K562 (cell line): ENCODE data around the gene ZFAND6. TPM values are rescaled to one million over a fixed set of nuclear protein-coding genes. Genes with fewer than 3 reads are reported as not detected.

Source experiments
- ATAC-seq: fragments of 200-7000 bp; cut with Tn5 transposase; 3 replicates; pipeline ENCODE4 v1.9.1; 2020; ENCODE audit warnings: moderate library complexity
- BruUV-seq: library from RNA; stranded (reverse); fragments of 400-500 nt; replicated peaks from 2 replicates; lab custom pipeline; 2021; lab: Mats Ljungman, UMichigan
- CTCF ChIA-PET: fragments of 300-600 bp; formaldehyde crosslinking; extraction: SDS; loops from one replicate; lab custom pipeline; 2021; ENCODE audit warnings: low intra/inter-chr PET ratio; lab: Yijun Ruan, JAX
- POLR2A ChIA-PET: fragments of 300-600, 350-650 bp; sonication (Branson Sonifier 250); formaldehyde crosslinking; extraction: SDS; loops from one replicate; lab custom pipeline; 2021; ENCODE audit warnings: antibody characterized with exemption, inconsistent platforms; lab: Yijun Ruan, JAX
- DNase-seq, 4 experiments: peaks; one replicate each; pipeline versions ENCODE4 v3.0.0 to v3.0.0-alpha.2; 2011 to 2018; ENCODE audit warnings: low spot score in 3 of 4, mixed read lengths in 3 of 4; ENCODE audit errors: extremely low read depth in 1 of 4
- FAIRE-seq: peaks from 2 replicates; lab custom pipeline; 2011; peaks lifted over from hg19 to GRCh38; lab: Jason Lieb, UNC
- H2AFZ ChIP-seq: 2 replicates; pipeline ENCODE4 v1.6.0; 2011; ENCODE audit warnings: low read depth, low read length, control low read depth, inconsistent platforms
- H3K27ac ChIP-seq: fragments of 200-600 bp; 3 replicates; pipeline ENCODE4 v1.8.0; 2011; ENCODE audit warnings: low read depth, mild to moderate bottlenecking, control low read depth, inconsistent platforms, low read length, moderate library complexity, mixed read lengths; ENCODE audit errors: extremely low read depth
- H3K27me3 ChIP-seq, 2 experiments: fragments of 300-600 bp in 1 of 2; 2 replicates in 1 of 2; 3 replicates in 1 of 2; pipeline versions ENCODE4 v1.6.0 to v1.8.0; 2011; ENCODE audit warnings: inconsistent platforms in 2 of 2, low read length in 2 of 2, mild to moderate bottlenecking in 1 of 2, mixed read lengths in 1 of 2, moderate library complexity in 1 of 2; ENCODE audit not compliant: control insufficient read depth in 2 of 2, insufficient read depth in 2 of 2
- H3K36me3 ChIP-seq: fragments of 300-600 bp; 3 replicates; pipeline ENCODE4 v1.8.0; 2011; ENCODE audit warnings: mild to moderate bottlenecking, low read length, inconsistent platforms; ENCODE audit not compliant: control insufficient read depth, insufficient read depth
- H3K4me1 ChIP-seq, 2 experiments: fragments of 200-600 bp in 1 of 2; replicated peaks in 1 of 2; 2 replicates in 1 of 2; 3 replicates in 1 of 2; pipeline versions ENCODE4 v1.5.1 to v1.8.0; 2011; ENCODE audit warnings: inconsistent platforms in 2 of 2, low read length in 2 of 2, mild to moderate bottlenecking in 1 of 2, mixed read lengths in 1 of 2, moderate library complexity in 1 of 2; ENCODE audit not compliant: control insufficient read depth in 2 of 2, insufficient read depth in 2 of 2
- H3K4me2 ChIP-seq: 2 replicates; pipeline ENCODE4 v1.6.1; 2011; ENCODE audit warnings: low read length, control low read depth, inconsistent platforms, mixed read lengths; ENCODE audit not compliant: insufficient read depth
- H3K4me3 ChIP-seq: fragments of 200-600 bp; sonication (generic), shearing (Covaris generic); 2 replicates; pipeline ENCODE4 v1.5.1; 2016; ENCODE audit warnings: control low read depth, inconsistent platforms
- H3K79me2 ChIP-seq: fragments of 200-600 bp; 3 replicates; pipeline ENCODE4 v1.8.0; 2011; ENCODE audit warnings: low read length, inconsistent platforms; ENCODE audit not compliant: control insufficient read depth, insufficient read depth
- H3K9ac ChIP-seq, 2 experiments: 2 replicates each; pipeline versions ENCODE4 v1.6.0 to v1.6.1; 2011; ENCODE audit warnings: low read depth in 2 of 2, low read length in 2 of 2, control low read depth in 1 of 2, inconsistent platforms in 1 of 2, mild to moderate bottlenecking in 1 of 2, mixed read lengths in 1 of 2; ENCODE audit not compliant: insufficient read depth in 1 of 2
- H3K9me1 ChIP-seq: one replicate; pipeline ENCODE4 v1.6.0; 2011; ENCODE audit warnings: inconsistent platforms, mild to moderate bottlenecking, low read length, moderate library complexity; ENCODE audit not compliant: control insufficient read depth, insufficient read depth
- H3K9me3 ChIP-seq: replicated peaks from 2 replicates; pipeline ENCODE4 v1.5.1; 2011; ENCODE audit warnings: low read depth, low read length, inconsistent platforms; ENCODE audit not compliant: control insufficient read depth, insufficient read depth
- H4K20me1 ChIP-seq: replicated peaks from 2 replicates; pipeline ENCODE4 v1.6.1; 2011; ENCODE audit warnings: low read length, inconsistent platforms, mixed read lengths; ENCODE audit not compliant: control insufficient read depth, insufficient read depth
- CBFA2T3 ChIP-seq: fragments of 450-650 bp; IDR thresholded peaks from 2 replicates; pipeline ENCODE4 v1.6.1; 2017
- CBX1 ChIP-seq: sonication (generic); IDR thresholded peaks from 2 replicates; pipeline ENCODE4 v1.6.1; 2016; ENCODE audit warnings: antibody characterized with exemption, low read depth, mild to moderate bottlenecking
- KLF10 ChIP-seq: fragments of 250-450 bp; sonication (Bioruptor Pico); IDR thresholded peaks from 2 replicates; pipeline ENCODE4 v1.6.1; 2021; ENCODE audit warnings: matching md5 sums
- LARP7 ChIP-seq: fragments of 450-650 bp; IDR thresholded peaks from 2 replicates; pipeline ENCODE4 v1.6.1; 2016
- NCOA2 ChIP-seq, 2 experiments: fragments of 450-650 bp; IDR thresholded peaks; 2 replicates each; pipeline ENCODE4 v1.6.1; 2018; ENCODE audit warnings: mild to moderate bottlenecking in 2 of 2, moderate library complexity in 1 of 2; ENCODE audit not compliant: partially characterized antibody in 2 of 2
- POLR2AphosphoS5 ChIP-seq: IDR thresholded peaks from 2 replicates; pipeline ENCODE4 v1.6.1; 2011; ENCODE audit warnings: mild to moderate bottlenecking, low read depth, low read length, moderate library complexity; ENCODE audit not compliant: control insufficient read depth, insufficient read depth
- RHOXF2B ChIP-seq: fragments of 250-450 bp; sonication (Bioruptor Pico); conservative IDR thresholded peaks from 2 replicates; pipeline ENCODE4 v1.5.1; 2021
- RUNX1 ChIP-seq: sonication (generic); IDR thresholded peaks from 2 replicates; pipeline ENCODE4 v1.6.1; 2016; ENCODE audit warnings: antibody characterized with exemption, low read depth
- SAFB ChIP-seq: fragments of 200-400 bp; formaldehyde crosslinking; IDR thresholded peaks from 2 replicates; pipeline ENCODE4 v1.6.1; 2017; ENCODE audit warnings: low read depth, low read length, borderline replicate concordance
- SMC3 ChIP-seq: conservative IDR thresholded peaks from 2 replicates; pipeline ENCODE4 v1.6.1; 2011; ENCODE audit warnings: low read depth, low read length, improper control_type of control experiment; ENCODE audit not compliant: insufficient read depth
- SRSF9 ChIP-seq: fragments of 200-400 bp; formaldehyde crosslinking; IDR thresholded peaks from 2 replicates; pipeline ENCODE4 v1.6.1; 2017; ENCODE audit warnings: low read depth, low read length, borderline replicate concordance
- ZFP30 ChIP-seq: fragments of 250-450 bp; sonication (Bioruptor Pico); IDR thresholded peaks from 2 replicates; pipeline ENCODE4 v1.8.0; 2022; ENCODE audit warnings: moderate library complexity, mild to moderate bottlenecking, inconsistent platforms, borderline replicate concordance
- ZKSCAN8 ChIP-seq: fragments of 200-800 bp; sonication (Bioruptor generic); IDR thresholded peaks from 2 replicates; pipeline ENCODE4 v1.6.1; 2016; ENCODE audit warnings: missing genetic modification characterization, missing compliant biosample characterization
- ZNF165 ChIP-seq: fragments of 250-450 bp; sonication (Bioruptor Pico); IDR thresholded peaks from 2 replicates; pipeline ENCODE4 v1.4.0; 2020; ENCODE audit warnings: borderline replicate concordance
- ZNF175 ChIP-seq: fragments of 200-800 bp; sonication (Bioruptor generic); IDR thresholded peaks from 2 replicates; pipeline ENCODE4 v1.6.1; 2016; ENCODE audit warnings: low read depth, mild to moderate bottlenecking, missing genetic modification characterization, missing compliant biosample characterization
- ZNF551 ChIP-seq: fragments of 250-450 bp; sonication (Bioruptor Pico); IDR thresholded peaks from 2 replicates; pipeline ENCODE4 v1.5.0; 2021; ENCODE audit warnings: mild to moderate bottlenecking, moderate library complexity
- WGBS: fragments of 100-300 bp; shearing (Covaris generic); methylation state at CpG from one replicate; pipeline ENCODE4 v1.1.6; 2016; ENCODE audit warnings: low coverage, mixed read lengths; ENCODE audit not compliant: insufficient coverage; ENCODE audit errors: missing lambda C conversion rate; 5-methylcytosine and 5-hydroxymethylcytosine counted together
- in situ Hi-C: fragments of 300-500 bp; cut with MboI; formaldehyde crosslinking; loops from 4 replicates; pipeline ENCODE4 v1.15.0; 2018; ENCODE audit warnings: inconsistent platforms, mixed read lengths
- intact Hi-C: fragments of 100-400 bp; cut with micrococcal nuclease; formaldehyde crosslinking; loops from 2 replicates; pipeline ENCODE4 v1.14.2; 2022
- polyA plus RNA-seq, 8 experiments: library from polyadenylated mRNA; depleted of rRNA in 4 of 8; stranded (reverse) in 5 of 8; unstranded in 3 of 8; fragments of >200 nt; fragmentation: Nextera tagmentation in 2 of 8; fragmentation: Illumina TruSeq in 1 of 8; extraction: Ambion mirVana in 2 of 8; extraction: Trizol in 1 of 8; gene quantifications; 2 replicates each; pipeline versions ENCODE4 v1.2.1 to v1.2.3, GENCODE V29; 2011 to 2014; ENCODE audit warnings: inconsistent platforms in 1 of 8, missing spikeins in 1 of 8
- total RNA-seq, 7 experiments: library from RNA; depleted of rRNA in 6 of 7; stranded (reverse); fragments of >200 nt in 6 of 7; fragmentation: Illumina TruSeq in 2 of 7; extraction: Trizol in 2 of 7; gene quantifications; 2 replicates each; pipeline versions ENCODE4 v1.2.1 to v1.2.3, GENCODE V29; 2011 to 2021; ENCODE audit warnings: low replicate concordance in 1 of 7
- TF ChIP-seq, protein P1 (sequence below): fragments of 450-650 bp; IDR thresholded peaks from one replicate; pipeline ENCODE4 v1.6.1; 2018; ENCODE audit warnings: mild to moderate bottlenecking, moderate library complexity; ENCODE audit not compliant: partially characterized antibody
- TF ChIP-seq, protein P2 (sequence below): fragments of 450-650 bp; formaldehyde crosslinking; IDR thresholded peaks from 2 replicates; pipeline ENCODE4 v1.4.0; 2020; ENCODE audit warnings: mild to moderate bottlenecking, moderate library complexity

ZFAND6 gene
- total and polyA plus RNA-seq, 9 of the 15 experiments (the other 6 are each of a cell fraction or from before 2014, with no cell fraction given) = 53.9 to 206 (median 88.9) TPM

DNA sequence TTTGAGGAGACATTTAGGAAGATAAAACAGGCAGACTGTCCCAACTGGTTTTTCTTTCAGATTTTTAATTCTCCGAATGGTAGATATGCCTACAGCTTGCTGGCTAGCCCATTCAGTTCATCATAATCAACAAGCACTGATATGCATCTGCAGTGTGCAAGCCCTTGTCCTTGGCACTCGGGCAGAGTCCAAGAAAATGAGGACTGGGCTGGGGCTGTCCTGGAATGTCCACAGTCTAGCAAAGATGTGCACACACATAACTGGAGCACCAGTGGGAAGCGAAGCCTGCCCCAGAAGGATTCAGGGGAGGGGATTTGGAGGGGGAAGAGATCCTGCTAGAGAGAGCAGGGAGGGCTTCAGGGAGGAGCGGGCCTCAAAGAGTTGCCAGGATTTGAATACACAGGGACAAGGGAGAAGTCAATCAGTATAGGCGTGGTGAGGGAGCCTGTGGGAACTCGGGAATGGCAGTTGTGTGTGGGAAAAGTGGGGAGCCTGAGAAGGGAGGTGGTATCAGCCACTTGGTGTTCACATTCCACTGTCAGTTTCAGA, 102.1 kb downstream of the ZFAND6 start:
- Histone ChIP-seq H3K36me3 (peaks cover 80% of the 10 kb centered on the region), H3K27ac (peak overlapping the region; percentile 74; the same call in 1 of the 3 replicates), H3K4me1 (peaks cover 26 to 27% of the 10 kb centered on the region in 2 experiments), H3K79me2 (peaks cover 6% of the 10 kb centered on the region), H2AFZ (no peak overlapping the region), H3K4me3 (no peak overlapping the region), H3K9ac (peak overlapping the region in 1 of 2 experiments; percentile 46; a peak in 1 of 4 replicates), H3K4me2 (no peak overlapping the region), H3K9me1 (peaks cover 4% of the 10 kb centered on the region), H4K20me1 (no peaks in the 10 kb centered on the region), H3K27me3 (no peaks in the 10 kb centered on the region), H3K9me3 (no peaks in the 10 kb centered on the region)
- DNase-seq = no peak
- no peak for TF ChIP-seq CBFA2T3
- TF ChIP-seq SMC3 = no peak
- no peak for TF ChIP-seq RHOXF2B
- no peak for TF ChIP-seq RUNX1
- TF ChIP-seq CBX1 = no peak
- TF ChIP-seq ZKSCAN8 (CRISPR knock-in tag) = no peak
- no peak for TF ChIP-seq KLF10
- TF ChIP-seq, protein P1, sequence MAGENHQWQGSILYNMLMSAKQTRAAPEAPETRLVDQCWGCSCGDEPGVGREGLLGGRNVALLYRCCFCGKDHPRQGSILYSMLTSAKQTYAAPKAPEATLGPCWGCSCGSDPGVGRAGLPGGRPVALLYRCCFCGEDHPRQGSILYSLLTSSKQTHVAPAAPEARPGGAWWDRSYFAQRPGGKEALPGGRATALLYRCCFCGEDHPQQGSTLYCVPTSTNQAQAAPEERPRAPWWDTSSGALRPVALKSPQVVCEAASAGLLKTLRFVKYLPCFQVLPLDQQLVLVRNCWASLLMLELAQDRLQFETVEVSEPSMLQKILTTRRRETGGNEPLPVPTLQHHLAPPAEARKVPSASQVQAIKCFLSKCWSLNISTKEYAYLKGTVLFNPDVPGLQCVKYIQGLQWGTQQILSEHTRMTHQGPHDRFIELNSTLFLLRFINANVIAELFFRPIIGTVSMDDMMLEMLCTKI = no peak
- TF ChIP-seq NCOA2 (IDR thresholded peaks at IDR 0.05; ENCODE audit: partially characterized antibody in 2 of 2) = no peak
- no peak for TF ChIP-seq ZNF165
- TF ChIP-seq LARP7 = no peak
- no peak for TF ChIP-seq ZNF551
- no peak for TF ChIP-seq POLR2AphosphoS5
- no peak for TF ChIP-seq SRSF9
- no peak for TF ChIP-seq ZNF175 (CRISPR knock-in tag)
- TF ChIP-seq ZFP30 (CRISPR knock-in tag) = no peak
- no peak for TF ChIP-seq SAFB
- TF ChIP-seq, protein P2, sequence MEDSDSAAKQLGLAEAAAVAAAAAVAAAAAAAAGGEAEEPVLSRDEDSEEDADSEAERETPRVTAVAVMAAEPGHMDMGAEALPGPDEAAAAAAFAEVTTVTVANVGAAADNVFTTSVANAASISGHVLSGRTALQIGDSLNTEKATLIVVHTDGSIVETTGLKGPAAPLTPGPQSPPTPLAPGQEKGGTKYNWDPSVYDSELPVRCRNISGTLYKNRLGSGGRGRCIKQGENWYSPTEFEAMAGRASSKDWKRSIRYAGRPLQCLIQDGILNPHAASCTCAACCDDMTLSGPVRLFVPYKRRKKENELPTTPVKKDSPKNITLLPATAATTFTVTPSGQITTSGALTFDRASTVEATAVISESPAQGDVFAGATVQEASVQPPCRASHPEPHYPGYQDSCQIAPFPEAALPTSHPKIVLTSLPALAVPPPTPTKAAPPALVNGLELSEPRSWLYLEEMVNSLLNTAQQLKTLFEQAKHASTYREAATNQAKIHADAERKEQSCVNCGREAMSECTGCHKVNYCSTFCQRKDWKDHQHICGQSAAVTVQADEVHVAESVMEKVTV = no peak
- ATAC-seq = no peak
- intact Hi-C loops (no loop called here), in situ Hi-C loops (loop anchor here (25.0 kb wide), 1 partner anchor 274 kb away; the partner anchor contains the start of gene MTHFS)
- ChIA-PET CTCF (no interaction called here), POLR2A (interaction anchor here (0.6 to 1.1 kb wide), 5 partner anchors 10 to 854 kb away, joined by 3 to 4 read pairs (median 3); no protein-coding TSS in a partner anchor)
- FAIRE-seq = peak; percentile 55
- 88% methylated on average over 6 of the region's 6 CpGs for WGBS
- BruUV-seq = no TSS peak
